ENCODE data around the gene OBSCN. TPM values are rescaled to one million over a fixed set of nuclear protein-coding genes. Genes with fewer than 3 reads are reported as not detected.

Gene OBSCN
- total RNA-seq, 2 experiments from 2014 or later: 29.5 to 45.2 TPM

- Histone ChIP-seq H4K20me1 (ENCODE audit: insufficient read depth, low read length) (no peaks in the 10 kb centered on the region), H3K27ac (ENCODE audit: low read depth, low read length, poor library complexity, severe bottlenecking) (no peak overlapping the region), H3K4me2 (ENCODE audit: low read length) (no peak overlapping the region), H3K4me3 (ENCODE audit: low read depth, low read length, poor library complexity, severe bottlenecking) (no peak overlapping the region), H2AFZ (ENCODE audit: low read length) (no peak overlapping the region), H3K4me1 (ENCODE audit: insufficient read depth, low read length, poor library complexity, severe bottlenecking) (peaks cover 7% of the 10 kb centered on the region), H3K79me2 (ENCODE audit: insufficient read depth, low read depth, low read length) (no peaks in the 10 kb centered on the region), H3K36me3 (ENCODE audit: insufficient read depth, low read length) (no peaks in the 10 kb centered on the region), H3K9me2 (ENCODE audit: insufficient read depth, low read length) (no peaks in the 10 kb centered on the region), H3K9me3 (ENCODE audit: low read length) (no peaks in the 10 kb centered on the region)
- intact Hi-C loops (cut with micrococcal nuclease; ENCODE audit: unreplicated experiment): no loop called here
- no TSS peak for BruUV-seq (replicated peaks)
- DNase-seq (ENCODE audit: low spot score): no peak
- TF ChIP-seq CTCF (conservative IDR thresholded peaks at IDR 0.05; ENCODE audit: low read length) (no peak), EZH2phosphoT487 (IDR thresholded peaks at IDR 0.05; ENCODE audit: borderline replicate concordance, low read depth, low read length) (no peak)
- POLR2A ChIA-PET: no interaction called here
- CTCF ChIA-PET (ENCODE audit: unreplicated experiment): no interaction called here
These were observed 48.7 kb upstream of the OBSCN start for GRCh38 chr1:228159008-228159665.

GRCh38 chr1:228160201-228160761 is 47.6 kb upstream of the OBSCN start:
- Histone ChIP-seq H3K4me1 (ENCODE audit: insufficient read depth, low read length, poor library complexity, severe bottlenecking) (peaks cover 17% of the 10 kb centered on the region), H3K79me2 (ENCODE audit: insufficient read depth, low read depth, low read length) (no peaks in the 10 kb centered on the region), H3K27ac (ENCODE audit: low read depth, low read length, poor library complexity, severe bottlenecking) (no peak overlapping the region), H4K20me1 (ENCODE audit: insufficient read depth, low read length) (no peaks in the 10 kb centered on the region), H3K4me3 (ENCODE audit: low read depth, low read length, poor library complexity, severe bottlenecking) (no peak overlapping the region), H3K9me3 (ENCODE audit: low read length) (no peaks in the 10 kb centered on the region), H3K4me2 (ENCODE audit: low read length) (no peak overlapping the region), H3K9me2 (ENCODE audit: insufficient read depth, low read length) (no peaks in the 10 kb centered on the region), H2AFZ (ENCODE audit: low read length) (no peak overlapping the region), H3K36me3 (ENCODE audit: insufficient read depth, low read length) (no peaks in the 10 kb centered on the region)
- BruUV-seq (replicated peaks): no TSS peak
- ChIA-PET POLR2A (no interaction called here), CTCF (ENCODE audit: unreplicated experiment) (no interaction called here)
- intact Hi-C loops (cut with micrococcal nuclease; ENCODE audit: unreplicated experiment): no loop called here
- DNase-seq (ENCODE audit: low spot score): no peak
- no peak for TF ChIP-seq CTCF (conservative IDR thresholded peaks at IDR 0.05; ENCODE audit: low read length)
- TF ChIP-seq EZH2phosphoT487 (IDR thresholded peaks at IDR 0.05; ENCODE audit: borderline replicate concordance, low read depth, low read length): no peak

GRCh38 chr1:228161362-228161761 is 46.5 kb upstream of the OBSCN start:
- BruUV-seq (replicated peaks): no TSS peak
- no peak for DNase-seq (ENCODE audit: low spot score)
- no peak overlapping the region for H2AFZ ChIP-seq (ENCODE audit: low read length)
- POLR2A ChIA-PET: interaction anchor here (0.6 kb wide), 1 partner anchor 18 kb away, joined by 4 read pairs; no protein-coding TSS in a partner anchor
- no peaks in the 10 kb centered on the region for H3K36me3 ChIP-seq (ENCODE audit: insufficient read depth, low read length)
- H4K20me1 ChIP-seq (ENCODE audit: insufficient read depth, low read length): no peaks in the 10 kb centered on the region; the same call in 1 of the 2 replicates
- H3K79me2 ChIP-seq (ENCODE audit: insufficient read depth, low read depth, low read length): peaks cover 2% of the 10 kb centered on the region; the same call in 1 of the 2 replicates
- CTCF ChIA-PET (ENCODE audit: unreplicated experiment): no interaction called here
- H3K9me2 ChIP-seq (ENCODE audit: insufficient read depth, low read length): no peaks in the 10 kb centered on the region
- H3K27ac ChIP-seq (ENCODE audit: low read depth, low read length, poor library complexity, severe bottlenecking): no peak overlapping the region
- no peak overlapping the region for H3K4me2 ChIP-seq (ENCODE audit: low read length)
- H3K9me3 ChIP-seq (ENCODE audit: low read length): no peaks in the 10 kb centered on the region
- TF ChIP-seq EZH2phosphoT487 (IDR thresholded peaks at IDR 0.05; ENCODE audit: borderline replicate concordance, low read depth, low read length): no peak
- no peak for TF ChIP-seq CTCF (conservative IDR thresholded peaks at IDR 0.05; ENCODE audit: low read length)
- intact Hi-C loops (cut with micrococcal nuclease; ENCODE audit: unreplicated experiment): no loop called here
- no peak overlapping the region for H3K4me3 ChIP-seq (ENCODE audit: low read depth, low read length, poor library complexity, severe bottlenecking)
- H3K4me1 ChIP-seq (ENCODE audit: insufficient read depth, low read length, poor library complexity, severe bottlenecking): peaks cover 17% of the 10 kb centered on the region

Measured in OCI-LY7 (cell line).